Kidney (tissue), 14 donors: ENCODE data around the gene TRAIP. TPM values are rescaled to one million over a fixed set of nuclear protein-coding genes. Genes with fewer than 3 reads are reported as not detected.

ENCODE experiments used
- DNase-seq, 5 donors: peaks; one replicate each; pipeline ENCODE4 v3.0.0-alpha.2; 2013 to 2020
- FAIRE-seq: peaks from 2 replicates; lab custom pipeline; 2012; peaks lifted over from hg19 to GRCh38; lab: Jason Lieb, UNC
- H3K27ac ChIP-seq, 2 donors: one replicate each; pipeline ENCODE4 v1.7.0; 2013; ENCODE audit warnings: low read depth in 2 of 2, low read length in 2 of 2, inconsistent platforms in 1 of 2
- H3K27me3 ChIP-seq: one replicate; pipeline ENCODE4 v1.7.1; 2013; ENCODE audit warnings: low read length, inconsistent platforms; ENCODE audit not compliant: control insufficient read depth, insufficient read depth
- H3K36me3 ChIP-seq, 3 donors: one replicate each; pipeline versions ENCODE4 v1.7.0 to v1.7.1; 2013; ENCODE audit warnings: low read length in 3 of 3, control low read depth in 1 of 3, inconsistent platforms in 1 of 3; ENCODE audit not compliant: insufficient read depth in 3 of 3, control insufficient read depth in 2 of 3
- H3K4me1 ChIP-seq, 3 donors: one replicate each; pipeline versions ENCODE4 v1.7.0 to v1.7.1; 2013; ENCODE audit warnings: low read length in 3 of 3, inconsistent platforms in 1 of 3, low read depth in 1 of 3; ENCODE audit not compliant: control insufficient read depth in 2 of 3, insufficient read depth in 2 of 3
- H3K4me3 ChIP-seq, 3 donors: one replicate each; pipeline versions ENCODE4 v1.7.0 to v1.8.1; 2013; ENCODE audit warnings: low read length in 3 of 3, control low read depth in 1 of 3, inconsistent platforms in 1 of 3
- H3K9ac ChIP-seq, 3 donors: one replicate each; pipeline versions ENCODE4 v1.7.0 to v1.7.1; 2013; ENCODE audit warnings: low read length in 3 of 3, control low read depth in 1 of 3, inconsistent platforms in 1 of 3
- H3K9me3 ChIP-seq, 3 donors: one replicate each; pipeline versions ENCODE4 v1.7.0 to v1.7.1; 2013; ENCODE audit warnings: low read length in 3 of 3, control low read depth in 1 of 3, inconsistent platforms in 1 of 3; ENCODE audit not compliant: control insufficient read depth in 2 of 3, insufficient read depth in 1 of 3
- CTCF ChIP-seq: IDR thresholded peaks from 3 replicates; pipeline ENCODE4 v1.5.1; 2012; ENCODE audit warnings: mild to moderate bottlenecking, moderate library complexity, borderline replicate concordance; ENCODE audit not compliant: insufficient read depth; ENCODE audit errors: extremely low read depth
- intact Hi-C: fragments of 100-400 bp; cut with DNase I; formaldehyde crosslinking; loops from one replicate; pipeline ENCODE4 v1.11.1; 2022
- microRNA-seq: library from miRNA; unstranded; fragments of <30 nt; microRNA quantifications from one replicate; pipeline ENCODE4 v1.2.0, GENCODE V29; 2020
- polyA plus RNA-seq: library from polyadenylated mRNA; stranded (reverse); fragments of 350-450 nt; fragmentation: Illumina TruSeq; extraction: RNeasy Lipid Tissue Mini Kit (QIAGEN cat#74804); gene quantifications from one replicate; pipeline ENCODE4 v1.2.3, GENCODE V29; 2014; ENCODE audit warnings: low read depth, low replicate concordance; ENCODE audit not compliant: insufficient read depth
- total RNA-seq: library from RNA; stranded (reverse); fragmentation: NEBNext Ultra II Directional; extraction: Animal tissue kit (Norgen Biotek cat#: 25700); gene quantifications from one replicate; pipeline ENCODE4 v1.2.1, GENCODE V29; 2021
- donor health status: control.
- donor health status: control.
- donor health status: control.
- donor health status: control.
- donor health status: control.
- donor health status: DM: yes; HTN: yes; CAD: no.
- donor health status: Normal renal cell carcinoma (clear cell type).

The TRAIP gene
- total and polyA plus RNA-seq, 2 donors from 2014 or later: 0.71 to 1.9 TPM

GRCh38 chr3:49780080-49780974, 76.0 kb downstream of the TRAIP start:
- H3K27me3 ChIP-seq: no peaks in the 10 kb centered on the region
- H3K9me3 ChIP-seq: no peaks in the 10 kb centered on the region
- H3K27ac ChIP-seq: no peak overlapping the region
- DNase-seq (no peak), FAIRE-seq (no peak)
- H3K9ac ChIP-seq: peak overlapping the region in 1 of 3 donors; percentile 3
- intact Hi-C loops: no loop called here
- peaks cover 0 to 10% (median 0%) of the 10 kb centered on the region in 3 donors for H3K4me1 ChIP-seq
- H3K36me3 ChIP-seq: peaks cover 2 to 11% (median 3%) of the 10 kb centered on the region in 3 donors
- TF ChIP-seq CTCF: no peak
- no peak overlapping the region for H3K4me3 ChIP-seq

GRCh38 chr3:49779358-49780079, 76.8 kb downstream of the TRAIP start:
- Histone ChIP-seq H3K4me3 (no peak overlapping the region), H3K9me3 (no peaks in the 10 kb centered on the region), H3K9ac (no peak overlapping the region), H3K27ac (no peak overlapping the region), H3K4me1 (peaks cover 0 to 6% (median 0%) of the 10 kb centered on the region in 3 donors), H3K27me3 (no peaks in the 10 kb centered on the region), H3K36me3 (peaks cover 3 to 14% (median 4%) of the 10 kb centered on the region in 3 donors)
- intact Hi-C loops: no loop called here
- FAIRE-seq: no peak
- TF ChIP-seq CTCF: no peak
- no peak for DNase-seq

Small RNA genes within 50 kb of the gene (microRNA-seq; reads per million reads assigned to microRNA genes)
- not detected for gene MIR5193

Other genes starting within 250 kb of the TRAIP start
- 143 TPM for gene APEH, start 182.2 kb downstream of the TRAIP start, total RNA-seq
- gene APEH, start 182.2 kb downstream of the TRAIP start, polyA plus RNA-seq: 138 TPM
- gene MST1, start 167.1 kb downstream of the TRAIP start, total RNA-seq: 77.3 TPM
- gene MST1, start 167.1 kb downstream of the TRAIP start, polyA plus RNA-seq: 152 TPM
- gene RNF123, start 167.0 kb downstream of the TRAIP start, total RNA-seq: 43.7 TPM
- 41.7 TPM for gene RNF123, start 167.0 kb downstream of the TRAIP start, polyA plus RNA-seq
- not detected for gene AMIGO3, start 136.9 kb downstream of the TRAIP start, total RNA-seq
- gene AMIGO3, start 136.9 kb downstream of the TRAIP start, polyA plus RNA-seq: 0.73 TPM
- gene GMPPB, start 132.6 kb downstream of the TRAIP start, total RNA-seq: 37.4 TPM
- 25.0 TPM for gene GMPPB, start 132.6 kb downstream of the TRAIP start, polyA plus RNA-seq
- gene IP6K1, start 70.0 kb downstream of the TRAIP start, total RNA-seq: 49.6 TPM
- 21.7 TPM for gene IP6K1, start 70.0 kb downstream of the TRAIP start, polyA plus RNA-seq
- gene CDHR4, start 56.7 kb downstream of the TRAIP start, total RNA-seq: 0.54 TPM
- gene CDHR4, start 56.7 kb downstream of the TRAIP start, polyA plus RNA-seq: not detected
- 6.3 TPM for gene INKA1, start 53.3 kb downstream of the TRAIP start, total RNA-seq
- gene INKA1, start 53.3 kb downstream of the TRAIP start, polyA plus RNA-seq: 9.1 TPM
- 102 TPM for gene UBA7, start 42.6 kb downstream of the TRAIP start, total RNA-seq
- gene UBA7, start 42.6 kb downstream of the TRAIP start, polyA plus RNA-seq: 29.8 TPM
- 0.16 TPM for gene CAMKV, start 13.3 kb upstream of the TRAIP start, total RNA-seq
- gene CAMKV, start 13.3 kb upstream of the TRAIP start, polyA plus RNA-seq: not detected
- 29.6 TPM for gene MST1R, start 47.3 kb upstream of the TRAIP start, total RNA-seq
- gene MST1R, start 47.3 kb upstream of the TRAIP start, polyA plus RNA-seq: 0.30 TPM
- gene MON1A, start 73.2 kb upstream of the TRAIP start, total RNA-seq: 7.4 TPM
- gene MON1A, start 73.2 kb upstream of the TRAIP start, polyA plus RNA-seq: 16.4 TPM
- gene RBM6, start 83.6 kb upstream of the TRAIP start, total RNA-seq: 90.0 TPM
- gene RBM6, start 83.6 kb upstream of the TRAIP start, polyA plus RNA-seq: 72.0 TPM
- 149 TPM for gene RBM5, start 232.4 kb upstream of the TRAIP start, total RNA-seq
- 51.0 TPM for gene RBM5, start 232.4 kb upstream of the TRAIP start, polyA plus RNA-seq